DOHH2 (cell line): Measurements from ENCODE around the gene GALNT18.

Source experiments
- H3F3A ChIP-seq: fragments of 200-600 bp; sonication (generic), shearing (Covaris generic); 2 replicates; pipeline ENCODE4 v1.6.0; 2016; ENCODE audit warnings: antibody characterized with exemption, mild to moderate bottlenecking; ENCODE audit not compliant: control insufficient read depth, insufficient read depth
- H3K27ac ChIP-seq: fragments of 200-600 bp; sonication (generic); 2 replicates; pipeline ENCODE4 v1.5.1; 2014; ENCODE audit warnings: low read depth, mild to moderate bottlenecking, low read length, moderate library complexity
- H3K27me3 ChIP-seq: fragments of 200-600 bp; sonication (generic); 2 replicates; pipeline ENCODE4 v1.6.1; 2014; ENCODE audit warnings: mild to moderate bottlenecking, low read length, mixed read lengths; ENCODE audit not compliant: control insufficient read depth
- H3K36me3 ChIP-seq: fragments of 200-600 bp; sonication (generic); 2 replicates; pipeline ENCODE4 v1.6.1; 2014; ENCODE audit warnings: mild to moderate bottlenecking, low read length, moderate library complexity, mixed read lengths; ENCODE audit not compliant: control insufficient read depth
- H3K4me1 ChIP-seq: fragments of 200-600 bp; sonication (generic); 2 replicates; pipeline ENCODE4 v1.6.1; 2014; ENCODE audit warnings: mild to moderate bottlenecking, low read length, mixed read lengths; ENCODE audit not compliant: control insufficient read depth
- H3K4me2 ChIP-seq: fragments of 200-600 bp; sonication (generic); 2 replicates; pipeline ENCODE4 v1.6.0; 2014; ENCODE audit warnings: mild to moderate bottlenecking, low read length, moderate library complexity
- H3K4me3 ChIP-seq: fragments of 200-600 bp; sonication (generic); 2 replicates; pipeline ENCODE4 v1.5.1; 2014; ENCODE audit warnings: mild to moderate bottlenecking, low read length, mixed read lengths
- H3K79me2 ChIP-seq: fragments of 200-600 bp; sonication (generic); 2 replicates; pipeline ENCODE4 v1.6.1; 2014; ENCODE audit warnings: mild to moderate bottlenecking, low read length, mixed read lengths; ENCODE audit not compliant: control insufficient read depth
- H3K9me2 ChIP-seq: fragments of 200-600 bp; sonication (generic); replicated peaks from 2 replicates; pipeline ENCODE4 v1.6.1; 2014; ENCODE audit warnings: mild to moderate bottlenecking, low read length, mixed read lengths; ENCODE audit not compliant: control insufficient read depth
- H3K9me3 ChIP-seq: fragments of 200-600 bp; sonication (generic); 2 replicates; pipeline ENCODE4 v1.6.1; 2014; ENCODE audit warnings: antibody characterized with exemption, low read length, mixed read lengths; ENCODE audit not compliant: control insufficient read depth, insufficient read depth
- H4K20me1 ChIP-seq: fragments of 200-600 bp; sonication (generic); 2 replicates; pipeline ENCODE4 v1.6.0; 2014; ENCODE audit warnings: low read depth, mild to moderate bottlenecking, antibody characterized with exemption, low read length, moderate library complexity; ENCODE audit not compliant: control insufficient read depth, insufficient read depth
- CTCF ChIP-seq: fragments of 200-600 bp; sonication (generic); IDR thresholded peaks from one replicate; pipeline ENCODE4 v1.5.1; 2014; ENCODE audit warnings: antibody characterized with exemption, mild to moderate bottlenecking, low read depth, low read length; ENCODE audit not compliant: poor library complexity, severe bottlenecking
- EZH2phosphoT487 ChIP-seq: fragments of 200-600 bp; sonication (generic); IDR thresholded peaks from 2 replicates; pipeline ENCODE4 v1.6.1; 2017; ENCODE audit warnings: borderline replicate concordance, mild to moderate bottlenecking, antibody characterized with exemption, low read length, moderate library complexity, mixed read lengths

Gene GALNT18

DNA sequence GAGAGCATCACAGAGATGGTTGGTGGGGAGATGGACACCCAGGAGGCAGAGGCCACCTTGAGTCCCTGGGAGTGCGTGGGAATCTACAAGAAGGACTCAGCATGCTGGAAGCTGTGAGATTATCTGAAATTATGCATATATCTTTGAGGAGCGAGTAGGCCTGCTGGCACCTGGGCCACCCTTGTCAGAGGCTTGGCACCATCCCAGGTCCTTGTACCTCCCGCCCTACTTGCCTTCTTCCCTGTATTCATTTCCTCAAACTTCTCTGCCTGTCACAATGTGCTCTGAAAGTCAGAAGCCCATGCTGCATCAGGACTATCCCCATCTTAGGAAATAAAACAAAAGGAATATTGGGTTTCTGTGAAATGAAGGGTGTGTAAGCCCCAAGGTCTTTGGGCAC, 135.8 kb downstream of the GALNT18 start:
- Histone ChIP-seq H4K20me1 (no peaks in the 10 kb centered on the region), H3K36me3 (no peaks in the 10 kb centered on the region), H3K27me3 (no peaks in the 10 kb centered on the region), H3K4me2 (no peak overlapping the region), H3K9me3 (no peaks in the 10 kb centered on the region), H3K4me1 (no peaks in the 10 kb centered on the region), H3K9me2 (no peaks in the 10 kb centered on the region), H3K79me2 (no peaks in the 10 kb centered on the region), H3F3A (no peaks in the 10 kb centered on the region), H3K27ac (no peak overlapping the region), H3K4me3 (no peak overlapping the region)
- TF ChIP-seq EZH2phosphoT487 (no peak), CTCF (no peak)

DNA sequence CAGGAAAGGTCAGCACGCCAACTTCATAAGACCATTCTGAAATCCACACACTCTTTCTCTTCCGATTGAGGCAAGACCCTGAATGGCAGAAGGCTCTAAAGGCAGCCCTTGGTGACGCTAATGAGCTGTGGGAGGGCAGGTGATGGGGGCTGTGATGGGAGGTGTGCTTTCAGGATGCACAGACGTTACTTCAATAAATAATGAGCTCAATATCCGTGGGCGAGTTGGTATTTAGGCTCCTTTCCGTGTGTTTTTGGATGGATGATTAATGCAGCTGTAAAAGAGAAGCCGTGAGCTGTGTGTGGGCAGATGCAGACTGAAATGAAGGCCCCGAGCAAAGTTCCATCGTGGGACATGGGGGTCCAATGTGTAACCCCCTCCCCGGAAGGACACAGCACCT, 138.2 kb downstream of the GALNT18 start:
- Histone ChIP-seq H3K4me1 (no peaks in the 10 kb centered on the region), H3K4me3 (no peak overlapping the region), H3K4me2 (no peak overlapping the region), H3K27me3 (peaks cover 5% of the 10 kb centered on the region; the same call in 1 of the 2 replicates), H3F3A (no peaks in the 10 kb centered on the region), H4K20me1 (no peaks in the 10 kb centered on the region), H3K27ac (no peak overlapping the region), H3K36me3 (no peaks in the 10 kb centered on the region), H3K9me2 (no peaks in the 10 kb centered on the region), H3K9me3 (no peaks in the 10 kb centered on the region), H3K79me2 (no peaks in the 10 kb centered on the region)
- TF ChIP-seq CTCF, result no peak
- no peak for TF ChIP-seq EZH2phosphoT487

GRCh38 chr11:11482730-11483129, 139.1 kb downstream of the GALNT18 start:
- H3K27ac ChIP-seq, result no peak overlapping the region
- H3K4me3 ChIP-seq, result no peak overlapping the region
- H3K4me1 ChIP-seq, result no peaks in the 10 kb centered on the region
- no peaks in the 10 kb centered on the region for H3K9me3 ChIP-seq
- peaks cover 5% of the 10 kb centered on the region; the same call in 1 of the 2 replicates for H3K27me3 ChIP-seq
- no peaks in the 10 kb centered on the region for H3K36me3 ChIP-seq
- H3K79me2 ChIP-seq, result no peaks in the 10 kb centered on the region
- H4K20me1 ChIP-seq, result no peaks in the 10 kb centered on the region
- H3K4me2 ChIP-seq, result no peak overlapping the region
- H3K9me2 ChIP-seq, result no peaks in the 10 kb centered on the region
- TF ChIP-seq EZH2phosphoT487 (no peak), CTCF (no peak)
- H3F3A ChIP-seq, result no peaks in the 10 kb centered on the region

DNA sequence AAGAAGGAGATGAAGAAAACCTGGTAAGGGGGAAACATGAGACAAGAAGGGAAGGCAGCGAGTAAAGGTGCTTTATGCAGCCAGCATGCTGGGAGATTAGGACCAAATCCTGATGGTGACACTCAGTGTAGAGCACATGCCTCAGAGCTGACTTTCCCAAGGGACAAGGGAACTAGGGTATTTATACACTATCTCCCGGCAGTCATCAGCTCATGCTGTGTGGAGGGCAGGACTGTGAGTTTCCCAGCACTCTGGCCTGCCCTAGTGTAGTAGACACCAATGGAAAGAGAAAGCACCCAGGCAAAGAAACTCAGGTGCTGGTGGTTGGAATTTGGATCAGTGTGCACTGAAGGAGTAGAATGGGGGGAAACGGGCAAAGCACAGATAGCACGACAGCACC, 140.4 kb downstream of the GALNT18 start:
- Histone ChIP-seq H3F3A (no peaks in the 10 kb centered on the region), H3K9me3 (no peaks in the 10 kb centered on the region), H3K36me3 (no peaks in the 10 kb centered on the region), H4K20me1 (no peaks in the 10 kb centered on the region), H3K4me1 (no peaks in the 10 kb centered on the region), H3K9me2 (no peaks in the 10 kb centered on the region), H3K27ac (no peak overlapping the region), H3K4me3 (no peak overlapping the region), H3K27me3 (peaks cover 5% of the 10 kb centered on the region; the same call in 1 of the 2 replicates), H3K79me2 (no peaks in the 10 kb centered on the region), H3K4me2 (no peak overlapping the region)
- TF ChIP-seq CTCF (no peak), EZH2phosphoT487 (no peak)
